Left kidney (tissue), 8 donors: ENCODE data around the gene TMEM150C. TPM values are rescaled to one million over a fixed set of nuclear protein-coding genes. Genes with fewer than 3 reads are reported as not detected.

Source experiments
- DNase-seq: peaks from one replicate; pipeline ENCODE4 v3.0.0-alpha.2; 2013
- long read RNA-seq, 8 donors: transcript quantifications; one replicate each; lab custom pipeline, GENCODE V29; 2026
- polyA plus RNA-seq: library from polyadenylated mRNA; unstranded; fragments of 120-200 nt; gene quantifications from one replicate; pipeline ENCODE4 v1.2.1, GENCODE V29; 2013; ENCODE audit not compliant: insufficient read length

The TMEM150C gene
- polyA plus RNA-seq = 34.5 TPM
- long read RNA-seq, donor 1, transcript TMEM150C-201 (8 exons, 1,990 nt) = major isoform, 8 of 8 reads
- long read RNA-seq, donor 1, partial matches to known transcripts = 0 of 8 reads
- long read RNA-seq, donor 1, other reads (novel, unspliced or antisense) = 0 of 8 reads
- long read RNA-seq, donor 2, partial matches to known transcripts = 0 of 3 reads
- long read RNA-seq, donor 2, other reads (novel, unspliced or antisense) = 0 of 3 reads
- long read RNA-seq, donor 3, transcript TMEM150C-201 (8 exons, 1,990 nt) = major isoform, 6 of 6 reads
- long read RNA-seq, donor 3, partial matches to known transcripts = 0 of 6 reads
- long read RNA-seq, donor 3, other reads (novel, unspliced or antisense) = 0 of 6 reads
- long read RNA-seq, donor 4, partial matches to known transcripts = 0 of 1 reads
- long read RNA-seq, donor 4, other reads (novel, unspliced or antisense) = 0 of 1 reads
- long read RNA-seq, donor 5, transcript TMEM150C-201 (8 exons, 1,990 nt) = major isoform, 11 of 12 reads
- long read RNA-seq, donor 5, partial matches to known transcripts = 0 of 12 reads
- long read RNA-seq, donor 5, other reads (novel, unspliced or antisense) = 0 of 12 reads
- long read RNA-seq, donor 6, partial matches to known transcripts = 0 of 4 reads
- long read RNA-seq, donor 6, other reads (novel, unspliced or antisense) = 0 of 4 reads
- long read RNA-seq, donor 7, transcript TMEM150C-201 (8 exons, 1,990 nt) = major isoform, 8 of 9 reads
- long read RNA-seq, donor 7, partial matches to known transcripts = 0 of 9 reads
- long read RNA-seq, donor 7, other reads (novel, unspliced or antisense) = 0 of 9 reads
- long read RNA-seq, donor 8, partial matches to known transcripts = 0 of 2 reads
- long read RNA-seq, donor 8, other reads (novel, unspliced or antisense) = 0 of 2 reads

GRCh38 chr4:82561786-82562563 lies at the start of gene TMEM150C:
TSS of gene TMEM150C (minus strand) at chr4:82561988. CDS start at chr4:82504657, 57,331 bp downstream.
- DNase-seq = no peak

GRCh38 chr4:82611527-82611926 lies 49.7 kb upstream of the TMEM150C start:
- no peak for DNase-seq

GRCh38 chr4:82610041-82610440 lies 48.3 kb upstream of the TMEM150C start:
- no peak for DNase-seq

- DNase-seq = no peak
These were observed 44.8 kb upstream of the TMEM150C start for GRCh38 chr4:82606622-82607021.

- DNase-seq = no peak
These were observed 42.7 kb upstream of the TMEM150C start for GRCh38 chr4:82604522-82604921.

- DNase-seq = no peak
These were observed 39.6 kb upstream of the TMEM150C start for GRCh38 chr4:82601242-82602015.

GRCh38 chr4:82599336-82599735 lies 37.5 kb upstream of the TMEM150C start:
- no peak for DNase-seq

GRCh38 chr4:82594456-82594855 lies 32.7 kb upstream of the TMEM150C start:
- no peak for DNase-seq

- DNase-seq = no peak
These were observed 31.6 kb upstream of the TMEM150C start for GRCh38 chr4:82593411-82593810.

GRCh38 chr4:82592639-82593038 lies 30.9 kb upstream of the TMEM150C start:
- DNase-seq = no peak

- no peak for DNase-seq
These were observed 29.8 kb upstream of the TMEM150C start for GRCh38 chr4:82591592-82591991.

GRCh38 chr4:82589756-82590155 lies 28.0 kb upstream of the TMEM150C start:
- DNase-seq = no peak

GRCh38 chr4:82588771-82589270 lies 27.0 kb upstream of the TMEM150C start:
- no peak for DNase-seq

GRCh38 chr4:82587826-82588540 lies 26.2 kb upstream of the TMEM150C start:
- DNase-seq = no peak

GRCh38 chr4:82585690-82586435 lies 24.1 kb upstream of the TMEM150C start:
- no peak for DNase-seq

GRCh38 chr4:82584931-82585330 lies 23.1 kb upstream of the TMEM150C start:
- no peak for DNase-seq

- DNase-seq = no peak
These were observed 22.3 kb upstream of the TMEM150C start for GRCh38 chr4:82583897-82584587.

GRCh38 chr4:82579932-82580331 lies 18.1 kb upstream of the TMEM150C start:
- no peak for DNase-seq

- no peak for DNase-seq
These were observed 17.1 kb upstream of the TMEM150C start for GRCh38 chr4:82578935-82579334.
